GM18526 (cell line): Measurements from ENCODE around the gene FSHR.

ENCODE experiments used
- POLR2A ChIP-seq: IDR thresholded peaks from 3 replicates; pipeline ENCODE4 v1.6.1; 2011; ENCODE audit not compliant: insufficient read length; ENCODE audit errors: extremely low read depth

The FSHR gene, protein sequence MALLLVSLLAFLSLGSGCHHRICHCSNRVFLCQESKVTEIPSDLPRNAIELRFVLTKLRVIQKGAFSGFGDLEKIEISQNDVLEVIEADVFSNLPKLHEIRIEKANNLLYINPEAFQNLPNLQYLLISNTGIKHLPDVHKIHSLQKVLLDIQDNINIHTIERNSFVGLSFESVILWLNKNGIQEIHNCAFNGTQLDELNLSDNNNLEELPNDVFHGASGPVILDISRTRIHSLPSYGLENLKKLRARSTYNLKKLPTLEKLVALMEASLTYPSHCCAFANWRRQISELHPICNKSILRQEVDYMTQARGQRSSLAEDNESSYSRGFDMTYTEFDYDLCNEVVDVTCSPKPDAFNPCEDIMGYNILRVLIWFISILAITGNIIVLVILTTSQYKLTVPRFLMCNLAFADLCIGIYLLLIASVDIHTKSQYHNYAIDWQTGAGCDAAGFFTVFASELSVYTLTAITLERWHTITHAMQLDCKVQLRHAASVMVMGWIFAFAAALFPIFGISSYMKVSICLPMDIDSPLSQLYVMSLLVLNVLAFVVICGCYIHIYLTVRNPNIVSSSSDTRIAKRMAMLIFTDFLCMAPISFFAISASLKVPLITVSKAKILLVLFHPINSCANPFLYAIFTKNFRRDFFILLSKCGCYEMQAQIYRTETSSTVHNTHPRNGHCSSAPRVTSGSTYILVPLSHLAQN

DNA sequence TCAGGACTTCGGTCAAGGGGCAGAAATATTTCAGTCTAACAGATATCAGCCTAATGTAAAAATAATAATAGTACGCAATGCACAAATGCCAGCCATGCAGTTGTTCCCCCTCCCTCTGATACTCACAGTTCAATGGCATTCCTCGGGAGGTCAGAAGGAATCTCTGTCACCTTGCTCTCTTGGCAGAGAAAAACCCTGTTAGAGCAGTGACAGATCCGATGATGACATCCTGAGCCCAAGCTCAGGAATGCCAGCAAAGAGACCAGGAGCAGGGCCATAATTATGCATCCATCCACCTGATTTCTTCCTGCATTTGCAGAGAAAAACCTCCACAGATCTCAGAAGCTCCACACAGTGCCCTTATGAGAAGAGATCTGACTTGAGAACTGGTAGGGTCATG is at the start of gene FSHR:
TSS of gene FSHR (minus strand) at position 376 of the 400 bp plus-strand sequence. CDS start at position 278, 98 bp downstream.
- TF ChIP-seq POLR2A = no peak

DNA sequence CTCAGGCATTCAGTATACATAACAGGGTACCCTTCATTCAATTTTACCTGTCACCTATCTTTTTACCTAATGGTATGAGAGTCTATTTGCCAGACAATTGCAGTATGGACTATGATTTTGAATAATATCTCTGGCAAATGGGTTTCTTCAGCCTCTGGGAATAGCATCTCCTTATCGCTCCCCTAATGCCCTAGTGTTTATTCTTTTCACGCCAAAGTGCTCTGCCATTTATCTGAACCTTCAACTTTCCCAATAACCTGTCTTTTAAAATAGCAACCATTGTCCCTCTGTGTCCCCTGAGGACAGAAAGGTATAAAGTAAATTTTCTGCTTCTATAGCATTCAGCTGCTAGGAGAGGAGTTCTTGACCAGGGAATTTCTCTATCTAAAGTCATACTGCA is 45.0 kb upstream of the FSHR start:
- TF ChIP-seq POLR2A = no peak

DNA sequence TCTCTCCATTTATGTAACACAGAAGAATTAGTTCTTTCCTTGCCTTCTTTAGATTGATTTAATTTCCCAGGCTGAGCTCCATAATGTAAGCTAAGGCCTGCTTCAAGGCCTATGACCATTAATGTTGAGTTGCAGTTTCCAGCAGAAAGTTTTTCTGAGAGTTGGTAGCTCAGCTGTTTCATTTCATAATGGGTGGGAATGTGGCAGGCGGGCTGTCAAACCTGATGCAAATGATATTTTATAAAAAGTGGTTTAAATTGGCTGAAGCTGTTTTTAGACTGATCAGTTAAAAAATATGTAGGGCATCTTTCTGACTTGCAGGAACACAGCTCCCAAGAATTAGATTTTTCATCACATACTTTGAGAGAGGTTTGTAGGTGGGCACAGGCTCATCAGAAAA is 40.4 kb upstream of the FSHR start:
- TF ChIP-seq POLR2A = no peak

DNA sequence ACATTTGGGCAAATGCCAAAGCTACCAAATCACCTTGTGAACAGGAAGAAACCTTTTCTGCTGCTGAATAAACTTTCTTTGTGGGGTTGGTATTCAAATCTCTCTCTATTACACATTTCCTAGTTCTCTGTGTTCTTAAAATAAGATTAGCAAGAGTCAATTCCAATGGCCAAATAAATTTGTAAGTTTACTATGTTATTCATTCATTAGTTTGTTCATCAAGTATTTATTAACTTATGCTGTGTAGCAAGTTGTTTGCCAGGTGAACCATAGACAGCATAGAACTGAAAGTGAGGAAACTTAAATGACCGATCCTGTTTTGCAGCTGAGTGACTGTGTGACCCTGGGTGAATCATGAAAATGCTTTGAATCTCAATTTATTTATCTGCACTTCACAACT is 37.7 kb upstream of the FSHR start:
- TF ChIP-seq POLR2A = no peak

DNA sequence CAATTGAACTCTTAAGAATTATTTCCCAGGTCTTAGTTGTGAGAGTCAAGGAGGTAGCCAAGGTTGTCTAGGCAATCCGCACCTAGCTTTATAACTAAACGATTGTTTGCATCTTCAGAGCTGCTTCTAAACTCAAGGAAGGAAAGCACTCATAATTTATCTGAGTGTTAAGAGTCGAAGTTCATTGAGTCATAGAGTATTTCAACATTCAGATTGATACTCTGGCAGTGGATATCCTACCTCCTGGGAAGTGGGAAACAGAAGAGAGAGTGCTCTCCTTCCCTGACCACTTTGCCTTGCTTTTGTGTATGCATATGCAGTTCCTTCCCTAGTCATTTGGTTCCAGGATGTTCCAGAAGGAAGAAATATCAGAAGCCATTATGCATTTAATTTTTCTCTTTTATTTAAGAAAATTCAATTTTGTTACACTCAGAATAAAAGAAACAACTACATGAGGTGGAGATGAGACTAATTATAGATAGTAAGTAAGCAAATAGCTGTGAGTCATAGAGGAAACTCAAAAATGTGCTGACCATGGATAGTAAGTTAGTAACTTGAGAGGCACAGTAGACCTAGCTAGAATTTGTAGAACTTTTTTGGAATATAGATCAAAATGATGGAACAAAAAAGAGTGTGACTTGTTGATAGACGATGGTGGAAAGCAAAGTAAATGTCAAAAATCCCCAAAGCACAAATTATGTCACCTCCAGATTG is 35.4 kb upstream of the FSHR start:
- no peak for TF ChIP-seq POLR2A

DNA sequence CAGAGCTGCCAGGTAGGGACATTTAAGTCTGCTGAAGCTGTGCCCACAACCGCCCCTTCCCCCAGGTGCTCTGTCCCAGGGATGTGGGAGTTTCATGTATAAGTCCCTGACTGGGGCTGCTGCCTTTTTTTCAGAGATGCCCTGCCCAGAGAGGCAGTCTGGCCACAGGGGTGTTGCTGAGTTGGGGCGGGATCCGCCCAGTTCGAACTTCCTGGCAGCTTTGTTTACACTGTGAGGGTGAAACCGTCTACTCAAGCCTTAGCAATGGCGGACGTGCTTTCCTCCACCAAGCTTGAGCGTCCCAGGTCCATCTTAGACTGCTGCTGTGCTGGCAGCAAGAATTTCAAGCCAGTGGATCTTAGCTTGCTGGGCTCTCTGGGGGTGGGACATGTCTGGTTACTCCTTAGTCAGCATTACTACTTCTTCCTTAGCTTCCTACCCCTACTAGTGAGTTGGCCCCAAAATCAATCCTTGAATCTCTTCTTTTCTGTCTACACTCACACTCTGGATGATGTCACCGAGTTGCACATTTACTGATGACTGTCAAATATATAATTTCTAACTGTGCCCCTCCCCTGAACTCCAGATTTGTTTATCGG is 31.8 kb upstream of the FSHR start:
- no peak for TF ChIP-seq POLR2A

DNA sequence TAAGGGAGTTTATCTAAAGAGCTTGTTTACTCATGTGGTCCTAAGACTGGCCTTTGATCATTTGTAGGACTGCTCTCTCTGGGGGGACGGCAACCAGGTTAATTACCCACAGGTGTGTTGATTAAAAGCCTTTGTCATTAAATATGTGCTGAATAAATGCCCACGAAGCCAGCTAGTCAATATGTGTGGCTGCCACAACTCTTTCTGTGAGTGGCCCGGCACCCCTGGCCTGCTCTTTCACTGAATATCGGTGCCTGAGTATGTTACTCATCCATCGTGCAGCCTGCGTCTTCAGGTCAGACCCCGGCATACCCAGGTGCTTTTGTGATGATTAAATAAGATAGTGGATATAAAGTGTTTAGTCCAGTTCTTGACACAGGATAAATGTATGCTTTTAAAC is 24.3 kb upstream of the FSHR start:
- TF ChIP-seq POLR2A = no peak

DNA sequence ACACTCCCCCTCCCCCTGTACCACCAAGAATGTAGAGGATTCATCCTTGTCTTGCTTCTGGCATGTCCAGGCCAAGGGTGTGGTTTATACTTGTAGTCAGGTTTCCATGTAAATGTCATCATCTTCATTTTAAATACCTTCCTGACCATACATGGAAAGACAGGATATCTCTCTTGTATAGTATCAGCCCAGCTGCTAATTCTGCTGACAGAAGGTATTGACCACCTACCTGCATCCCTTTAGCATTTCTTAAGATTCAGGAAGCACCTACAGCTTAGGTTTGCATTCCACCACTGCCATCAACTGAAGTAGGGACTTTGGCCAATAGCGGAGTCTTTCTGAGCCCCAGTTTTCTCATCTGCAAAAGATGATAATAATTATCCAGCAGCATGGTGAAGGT is 22.9 kb upstream of the FSHR start:
- no peak for TF ChIP-seq POLR2A

DNA sequence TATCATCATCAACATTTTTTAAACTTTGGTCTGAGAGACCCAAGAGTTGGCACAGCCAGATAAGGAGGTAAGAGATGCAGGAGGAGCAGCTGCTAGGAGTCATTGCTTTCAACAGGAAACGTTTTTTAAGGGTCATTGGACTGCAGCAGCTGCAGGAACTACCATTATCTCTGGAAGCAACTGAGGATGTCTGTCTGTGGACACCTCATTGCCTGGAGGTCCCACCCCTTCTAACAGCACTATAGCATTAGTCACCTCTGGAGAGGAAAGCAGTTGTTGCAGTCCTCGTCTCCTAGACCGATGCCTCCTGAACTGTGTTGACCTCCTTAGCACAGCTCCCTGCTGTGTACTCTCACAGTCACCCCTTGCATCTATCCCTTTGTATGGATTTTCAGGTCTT is 21.5 kb upstream of the FSHR start:
- TF ChIP-seq POLR2A = no peak

DNA sequence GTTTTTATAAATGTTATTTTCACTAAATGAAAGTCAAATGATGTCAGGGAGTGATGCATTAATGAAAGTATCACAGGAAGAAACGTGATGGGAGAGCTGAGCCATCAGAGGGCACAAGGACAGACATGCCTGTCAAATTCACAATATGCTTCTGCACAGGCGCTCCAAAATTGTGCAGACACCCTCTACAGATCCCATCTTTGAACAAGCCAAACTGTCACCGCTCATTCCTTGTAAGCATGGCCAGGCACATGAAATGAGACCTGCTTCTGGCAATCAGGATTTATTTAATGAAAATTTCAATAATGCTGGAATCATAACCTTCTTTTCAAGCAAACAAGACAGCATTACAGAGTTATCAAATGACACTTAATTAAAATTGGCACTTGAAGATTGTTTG is 20.4 kb upstream of the FSHR start:
- TF ChIP-seq POLR2A = no peak

DNA sequence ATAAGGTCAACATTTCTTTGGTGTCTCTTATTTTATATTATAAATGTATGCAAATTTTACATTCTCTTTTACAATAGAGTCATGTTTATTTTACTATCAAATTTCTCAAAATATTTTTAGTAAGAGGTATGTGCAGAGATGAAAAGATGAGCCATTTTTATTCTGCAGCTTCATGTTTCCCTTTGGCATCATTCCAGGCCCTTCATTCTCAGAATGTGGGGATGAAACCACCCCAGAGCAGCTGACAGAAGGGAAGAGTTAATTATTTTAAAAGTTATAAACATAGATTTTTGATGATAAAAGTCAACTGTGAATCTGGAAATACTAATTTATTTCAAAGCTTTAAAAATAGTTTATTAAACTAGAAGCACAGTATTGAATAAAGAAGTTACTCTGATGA is 12.8 kb upstream of the FSHR start:
- no peak for TF ChIP-seq POLR2A

DNA sequence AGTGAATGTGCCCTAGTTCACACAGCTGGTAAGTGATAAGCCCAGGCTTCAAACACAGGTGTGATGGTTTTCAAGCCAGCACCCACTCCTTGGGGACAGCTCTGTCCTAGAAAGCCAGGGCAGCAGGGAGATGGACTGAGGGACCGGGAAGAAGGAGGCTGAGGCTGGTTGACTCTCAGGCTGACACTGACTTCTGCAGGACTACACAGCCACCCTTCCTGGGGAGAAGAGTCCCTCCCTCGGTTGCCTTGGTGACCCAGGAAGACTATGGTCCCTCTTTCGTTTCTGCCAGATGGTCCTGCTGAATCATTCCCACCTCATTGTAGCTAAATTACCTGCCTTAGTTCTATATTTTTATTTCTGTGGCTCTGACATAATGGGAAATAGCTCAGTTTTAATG is 11.3 kb upstream of the FSHR start:
- no peak for TF ChIP-seq POLR2A

DNA sequence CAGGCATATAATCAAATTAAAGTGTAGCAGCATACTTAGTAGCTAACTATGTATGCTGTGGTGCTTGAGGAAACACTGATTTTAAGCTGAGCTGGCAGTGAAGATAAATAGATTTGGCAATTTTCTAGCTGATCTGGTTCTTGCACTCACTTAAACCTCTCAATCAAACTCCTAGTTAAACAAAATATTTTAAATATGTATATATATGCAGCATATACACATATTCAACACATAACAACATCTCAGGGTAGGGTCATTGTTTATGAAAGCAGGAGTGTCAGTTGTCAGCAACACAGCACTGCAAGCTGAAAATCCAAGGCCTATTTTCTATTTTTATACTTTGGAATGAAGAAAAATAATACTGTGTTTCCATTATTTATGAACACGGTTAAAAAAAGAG is 10.4 kb upstream of the FSHR start:
- no peak for TF ChIP-seq POLR2A

DNA sequence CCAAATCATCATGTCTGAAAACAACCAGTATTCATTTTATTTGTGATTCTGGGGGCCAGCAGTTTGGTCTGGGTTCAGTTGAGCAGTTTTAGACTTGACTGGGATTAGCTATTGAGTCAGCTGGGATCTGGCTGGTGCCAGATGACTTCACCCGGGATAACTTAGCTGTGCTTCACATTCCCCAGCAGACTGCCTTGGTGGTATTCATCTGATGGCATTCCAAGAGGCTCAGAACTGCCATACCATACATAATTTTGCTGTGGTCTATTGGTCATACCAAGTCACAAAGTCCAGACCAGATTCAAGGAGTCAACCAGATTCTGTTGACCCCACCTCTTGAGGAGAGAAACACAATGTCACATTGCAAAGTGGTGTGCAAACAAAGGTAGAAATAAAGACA is 7.8 kb upstream of the FSHR start:
- no peak for TF ChIP-seq POLR2A

DNA sequence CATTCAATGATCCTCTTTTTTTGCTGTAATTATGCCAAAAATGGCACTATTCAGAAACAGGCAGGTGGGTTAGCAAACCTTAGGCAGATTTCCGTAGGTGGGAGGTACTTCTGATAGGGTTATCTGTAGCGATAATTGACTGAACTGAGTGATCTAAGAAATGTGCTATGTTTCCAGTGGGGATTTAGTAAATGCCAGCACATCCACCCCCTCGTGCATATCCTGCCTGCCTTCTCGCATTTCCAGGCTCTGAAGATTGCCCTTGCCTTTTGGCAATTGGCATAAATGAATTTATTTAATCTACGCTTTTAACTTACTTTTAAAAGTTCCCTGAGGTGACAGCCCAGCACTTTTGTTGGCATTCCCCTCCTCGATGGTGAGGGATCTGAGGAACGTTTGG is 576 bp upstream of the FSHR start:
- TF ChIP-seq POLR2A = no peak

DNA sequence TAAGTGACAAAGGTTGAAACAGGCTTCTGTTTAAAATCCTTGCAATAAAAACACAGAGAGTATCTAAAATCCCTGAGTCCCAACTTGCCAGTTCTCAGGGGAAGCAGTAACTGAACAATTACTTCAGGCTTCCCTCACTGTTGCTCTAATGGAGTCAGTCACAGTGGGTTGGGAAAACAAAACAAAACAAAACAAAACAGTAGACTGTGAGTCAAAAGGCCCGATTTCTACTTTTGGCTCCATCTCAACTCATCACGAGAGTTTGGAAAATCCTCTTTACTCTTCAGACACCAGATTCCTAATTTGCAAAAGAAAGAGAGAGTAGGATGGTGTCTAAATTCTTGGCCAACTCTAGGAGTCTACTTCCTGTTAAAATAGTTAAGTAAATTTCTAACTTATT is 1.1 kb downstream of the FSHR start:
- no peak for TF ChIP-seq POLR2A

DNA sequence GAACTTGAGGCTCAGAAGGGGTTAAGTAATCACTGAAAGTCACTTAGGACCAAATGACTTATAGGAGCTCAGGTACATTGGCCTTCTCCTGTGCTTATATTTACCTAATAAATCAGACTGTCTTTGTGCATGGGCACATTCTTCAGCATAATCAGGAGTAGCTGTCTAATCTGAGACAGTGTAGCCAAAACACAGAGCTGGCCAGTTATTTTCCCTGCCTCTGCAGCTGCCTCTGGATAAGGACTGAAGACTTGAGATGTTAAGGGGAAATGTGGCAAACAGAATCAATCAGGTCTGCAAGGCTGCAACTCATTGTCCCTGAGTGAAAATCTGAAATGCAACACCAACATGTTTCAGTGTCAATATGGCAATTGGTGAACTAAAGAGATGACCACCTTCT is 1.5 kb downstream of the FSHR start:
- TF ChIP-seq POLR2A = no peak
